ENCODE data around the gene IMMP2L.

The IMMP2L gene

GRCh38 chr7:111199643-111200042 lies 362.6 kb downstream of the IMMP2L start:
- no peak for DNase-seq

GRCh38 chr7:111198255-111198654 lies 364.0 kb downstream of the IMMP2L start:
- DNase-seq, result no peak

- no peak for DNase-seq
Measured at GRCh38 chr7:111196655-111197054, 365.6 kb downstream of the IMMP2L start.

GRCh38 chr7:111192614-111193413 lies 369.5 kb downstream of the IMMP2L start:
- DNase-seq, result no peak

GRCh38 chr7:111190804-111191203 lies 371.5 kb downstream of the IMMP2L start:
- no peak for DNase-seq

GRCh38 chr7:111184987-111185386 lies 377.3 kb downstream of the IMMP2L start:
- no peak for DNase-seq

GRCh38 chr7:111183321-111183720 lies 379.0 kb downstream of the IMMP2L start:
- DNase-seq, result no peak

- no peak for DNase-seq
Measured at GRCh38 chr7:111180338-111180737, 382.0 kb downstream of the IMMP2L start.

GRCh38 chr7:111175908-111176441 lies 386.3 kb downstream of the IMMP2L start:
- DNase-seq, result no peak

GRCh38 chr7:111174510-111174909 lies 387.8 kb downstream of the IMMP2L start:
- no peak for DNase-seq

GRCh38 chr7:111173990-111174389 lies 388.3 kb downstream of the IMMP2L start:
- DNase-seq, result no peak

GRCh38 chr7:111173528-111173927 lies 388.8 kb downstream of the IMMP2L start:
- no peak for DNase-seq

GRCh38 chr7:111172564-111173257 lies 389.6 kb downstream of the IMMP2L start:
- DNase-seq, result no peak

GRCh38 chr7:111168182-111168581 lies 394.1 kb downstream of the IMMP2L start:
- DNase-seq, result no peak

- DNase-seq, result no peak
Measured at GRCh38 chr7:111164442-111164841, 397.9 kb downstream of the IMMP2L start.

- no peak for DNase-seq
Measured at GRCh38 chr7:111162692-111163091, 399.6 kb downstream of the IMMP2L start.

GRCh38 chr7:111160297-111160696 lies 402.0 kb downstream of the IMMP2L start:
- DNase-seq, result no peak

- DNase-seq, result no peak
Measured at GRCh38 chr7:111159426-111159825, 402.9 kb downstream of the IMMP2L start.

GRCh38 chr7:111150709-111151108 lies 411.6 kb downstream of the IMMP2L start:
- DNase-seq, result no peak

GRCh38 chr7:111147708-111148533 lies 414.4 kb downstream of the IMMP2L start:
- DNase-seq, result no peak

- DNase-seq, result no peak
Measured at GRCh38 chr7:111146136-111146535, 416.2 kb downstream of the IMMP2L start.

GRCh38 chr7:111145472-111145871 lies 416.8 kb downstream of the IMMP2L start:
- DNase-seq, result no peak

Data from stimulated activated CD4-positive, alpha-beta T cell treated with anti-CD3 and anti-CD28 coated beads, Interleukin-4, amount 100 ng/mL, for 4 hours (primary cell).